ENCODE measurements around the gene SULT1A2.
"Not testable (repeated sequence)": the region's sequence is repeated elsewhere in the genome, so short reads cannot be mapped to it uniquely, and the experiment has no call there.

Gene SULT1A2

DNA sequence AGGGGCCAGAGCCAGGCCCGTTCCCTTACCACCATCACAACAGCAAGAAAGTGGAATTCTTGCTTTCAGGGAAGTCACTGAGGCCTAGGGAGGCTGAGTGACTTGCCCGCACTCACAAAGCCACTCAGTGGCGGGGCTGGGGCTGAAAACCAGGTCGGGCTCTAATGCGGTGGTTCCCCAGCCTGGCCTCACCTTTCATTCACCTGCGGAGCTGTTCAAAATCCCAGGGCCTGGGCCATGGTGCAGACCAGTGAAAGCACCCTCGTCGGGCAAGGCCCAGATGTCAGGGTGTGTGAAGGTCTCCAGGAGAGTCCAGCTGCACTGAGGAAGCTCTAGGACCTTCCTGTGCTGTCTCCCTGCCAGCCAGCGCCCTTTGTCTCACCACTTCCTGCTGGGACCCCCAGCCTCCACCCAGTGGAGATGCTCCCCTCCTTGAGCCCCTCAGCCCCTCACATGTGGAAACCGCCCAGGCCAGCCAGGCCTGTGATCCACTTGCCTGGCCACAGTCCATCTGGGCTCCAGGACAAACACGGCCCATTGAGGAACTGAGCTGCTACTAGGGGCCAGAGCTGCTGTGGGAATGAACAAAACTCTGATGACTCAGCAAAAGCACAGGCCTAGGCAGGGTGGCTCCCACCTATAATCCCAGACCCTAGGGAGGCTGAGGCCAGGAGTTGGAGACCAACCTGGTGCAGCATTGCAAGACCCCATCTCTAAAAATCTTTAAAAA, 12.2 kb upstream of the SULT1A2 start:
- peak in 1 of 2 experiments; percentile 20 for DNase-seq

DNA sequence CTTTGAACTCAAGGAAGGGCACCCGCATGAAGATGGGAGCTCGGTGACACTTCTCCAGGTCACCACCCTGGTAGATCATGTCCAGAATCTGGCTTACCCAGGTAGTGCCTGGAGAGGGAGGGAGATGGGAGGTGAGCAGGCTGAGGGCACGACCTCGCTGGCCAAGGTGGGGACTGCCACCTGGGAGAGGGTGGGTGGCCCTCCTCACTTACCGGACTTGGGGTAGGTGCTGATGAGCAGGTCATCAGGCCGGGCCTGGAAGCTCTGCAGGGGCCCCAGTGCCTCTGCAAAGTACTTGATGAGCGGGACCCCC, 11.6 kb upstream of the SULT1A2 start:
- peak in 1 of 2 experiments; percentile 18 for DNase-seq

DNA sequence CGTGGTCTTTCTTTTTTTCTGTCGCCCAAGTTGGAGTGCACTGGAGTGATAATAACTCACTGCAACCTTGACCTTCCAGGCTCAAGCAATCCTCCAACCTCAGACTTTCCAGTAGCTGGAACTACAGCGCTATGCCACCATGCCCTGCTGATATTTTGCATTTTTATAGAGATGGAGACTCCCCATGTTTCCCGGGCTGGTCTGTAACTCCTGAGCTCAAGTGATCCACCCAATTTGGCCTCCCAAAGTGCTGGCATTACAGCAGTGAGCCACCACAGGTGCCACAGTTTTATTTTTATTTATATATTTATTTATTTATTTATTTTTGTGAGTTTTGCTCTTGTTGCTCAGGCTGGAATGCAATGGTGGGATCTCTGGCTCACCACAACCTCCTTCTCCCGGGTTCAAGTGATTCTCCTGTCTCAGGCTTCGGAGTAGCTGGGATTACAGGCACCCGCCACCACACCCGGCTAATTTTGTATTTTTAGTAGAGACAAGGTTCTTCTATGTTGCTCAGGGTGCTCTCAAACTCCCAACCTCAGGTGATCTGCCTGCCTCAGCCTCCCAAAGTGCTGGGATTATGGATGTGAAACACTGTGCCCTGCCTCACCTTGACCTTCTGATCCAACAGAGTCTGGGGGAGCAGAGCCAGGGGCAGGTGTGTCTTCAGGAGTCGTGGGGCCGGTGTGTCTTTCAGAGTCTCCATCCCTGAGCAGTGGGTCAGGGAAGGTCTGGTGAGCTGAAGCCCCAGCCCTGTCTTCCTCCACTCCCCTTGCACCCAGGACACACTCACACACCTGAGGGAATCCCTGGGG, 11.0 kb upstream of the SULT1A2 start:
- not testable (repeated sequence) for DNase-seq

DNA sequence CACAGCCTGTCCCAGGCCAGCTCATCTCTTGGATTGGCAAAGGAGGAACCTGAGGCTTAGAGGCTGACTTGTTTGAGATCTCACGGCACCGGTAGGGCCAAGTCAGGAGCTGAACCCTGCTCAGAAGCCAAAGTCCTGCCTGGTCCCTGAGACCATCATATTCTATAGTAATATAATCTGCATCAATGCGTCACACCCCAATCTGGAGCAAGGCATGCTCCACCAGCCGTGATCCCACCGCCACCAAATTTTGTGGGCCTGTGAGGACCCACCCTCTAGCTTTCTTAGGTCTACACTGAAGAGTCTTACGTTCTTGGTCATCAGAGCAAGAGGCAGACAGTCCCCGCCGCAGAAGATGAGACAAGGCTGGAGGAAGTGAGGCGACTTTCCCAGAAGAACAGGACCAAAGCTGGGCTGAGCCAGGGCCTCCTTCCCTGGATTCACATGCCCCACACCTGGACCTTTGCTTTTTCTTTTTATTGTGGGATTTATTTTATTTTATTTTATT, 10.3 kb upstream of the SULT1A2 start:
- DNase-seq, result no peak

DNA sequence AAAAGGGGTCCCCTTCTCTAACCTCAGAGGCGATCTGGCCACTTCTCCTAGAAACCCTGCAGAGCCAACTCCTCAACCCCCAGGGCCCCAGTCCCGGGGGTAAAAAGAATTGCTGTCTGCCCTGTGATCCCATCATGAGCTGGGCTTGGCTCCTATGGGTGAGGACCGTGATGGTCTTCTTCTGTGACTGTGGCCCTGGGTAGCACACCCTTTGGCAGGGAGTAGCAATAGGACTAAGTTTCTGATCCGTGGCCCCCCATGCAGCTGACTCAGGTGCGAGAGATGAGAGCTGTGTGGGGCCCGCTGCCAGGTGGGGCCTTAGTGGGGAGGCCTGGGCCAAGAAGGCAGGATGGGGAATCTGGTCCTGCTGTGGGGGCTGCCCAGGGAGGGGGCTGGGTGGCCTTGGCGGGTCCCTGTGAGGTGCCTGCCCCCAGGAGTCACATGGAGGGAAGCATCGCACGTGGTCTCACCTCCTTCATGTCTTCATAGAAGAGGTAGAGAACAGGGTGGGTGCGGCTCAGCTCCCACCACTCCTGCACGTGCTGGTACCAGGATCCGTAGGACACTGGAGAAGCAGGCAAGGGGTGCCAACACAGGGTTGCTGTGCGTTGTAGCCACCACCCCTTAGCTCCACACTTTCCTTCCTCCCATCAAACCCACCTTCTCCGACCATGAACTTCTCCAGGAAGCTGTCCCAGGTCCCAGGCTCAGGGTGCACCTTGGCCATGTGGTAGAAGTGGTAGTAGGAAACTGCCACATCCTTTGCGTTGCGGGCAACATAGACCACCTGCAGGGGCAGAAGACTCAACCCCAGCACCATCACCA, 9.7 kb upstream of the SULT1A2 start:
- no peak for DNase-seq

DNA sequence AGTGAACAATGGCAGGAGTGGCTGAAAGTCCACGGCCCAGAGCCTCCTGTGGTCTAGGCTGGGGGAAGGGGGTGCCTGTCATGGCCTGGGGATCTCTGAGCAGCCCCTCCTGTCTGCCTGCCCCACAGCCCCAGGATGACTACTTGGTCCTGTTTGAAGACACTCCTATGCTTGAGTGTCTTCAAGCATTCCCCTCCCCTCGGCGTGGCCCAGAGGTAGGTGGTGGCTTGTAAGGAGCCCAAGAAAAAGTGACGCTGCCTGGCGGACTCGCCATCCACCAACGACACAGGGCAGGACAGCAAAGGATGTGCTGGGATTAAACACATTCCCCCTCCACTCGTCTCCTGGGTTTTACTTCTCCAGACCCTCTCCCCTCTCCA, 7.3 kb upstream of the SULT1A2 start:
- DNase-seq, result no peak

DNA sequence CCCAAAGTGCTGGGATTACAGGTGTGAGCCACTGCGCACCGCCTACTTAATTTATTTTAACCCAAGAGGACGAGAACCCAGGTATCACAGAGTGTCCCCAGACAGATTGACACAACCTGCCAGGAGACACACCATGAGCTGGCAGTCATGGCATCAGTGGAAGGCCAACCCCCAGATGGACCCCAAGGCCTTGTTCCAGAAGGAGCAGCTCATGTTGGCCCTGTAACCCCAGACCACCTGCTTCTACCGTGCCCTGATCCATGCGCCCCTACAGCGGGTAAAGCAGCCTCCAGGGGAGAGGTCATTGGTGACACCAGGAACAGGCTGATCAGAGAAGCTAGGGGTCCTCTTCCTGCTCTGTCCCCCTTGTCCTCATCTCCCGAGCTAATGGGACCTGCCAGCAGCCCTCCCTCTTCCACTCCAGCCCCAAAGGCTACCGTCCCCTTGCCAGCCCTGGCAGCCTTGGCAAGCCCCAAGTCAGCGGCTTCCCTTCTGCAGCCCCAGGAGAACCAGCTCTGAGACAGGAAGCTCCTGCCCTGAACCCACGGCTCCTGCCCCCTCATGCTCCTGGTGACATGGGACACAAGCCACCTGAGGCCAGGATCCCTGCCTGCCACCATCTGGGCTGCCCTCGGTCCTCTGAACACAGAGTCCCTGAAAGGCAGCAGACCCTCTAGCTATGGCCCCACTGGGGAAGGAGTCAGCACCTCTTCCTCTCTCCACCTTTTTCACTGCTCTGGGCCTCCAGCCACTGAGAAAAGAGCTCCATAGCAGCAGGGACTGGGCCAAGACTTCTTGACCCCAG, 6.7 kb upstream of the SULT1A2 start:
- no peak for DNase-seq

DNA sequence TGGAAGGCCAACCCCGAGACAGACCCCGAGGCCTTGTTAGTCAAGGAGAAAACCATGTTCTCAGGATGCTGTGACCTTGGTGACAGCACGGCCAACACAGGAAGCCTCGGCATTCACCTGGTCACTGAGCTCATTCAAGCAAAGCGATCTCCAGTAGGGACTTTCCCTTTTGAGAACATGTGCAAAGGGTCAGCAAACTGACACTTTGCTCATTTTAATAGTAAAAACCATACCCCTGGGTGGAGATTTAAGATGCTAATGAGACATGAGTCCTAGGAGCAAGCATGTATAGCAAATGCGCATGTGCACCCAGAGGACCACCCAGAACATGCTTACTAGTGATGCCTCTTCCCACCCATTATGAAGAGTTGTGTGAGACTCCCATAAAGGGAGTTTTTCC, 5.7 kb upstream of the SULT1A2 start:
- no peak for DNase-seq

DNA sequence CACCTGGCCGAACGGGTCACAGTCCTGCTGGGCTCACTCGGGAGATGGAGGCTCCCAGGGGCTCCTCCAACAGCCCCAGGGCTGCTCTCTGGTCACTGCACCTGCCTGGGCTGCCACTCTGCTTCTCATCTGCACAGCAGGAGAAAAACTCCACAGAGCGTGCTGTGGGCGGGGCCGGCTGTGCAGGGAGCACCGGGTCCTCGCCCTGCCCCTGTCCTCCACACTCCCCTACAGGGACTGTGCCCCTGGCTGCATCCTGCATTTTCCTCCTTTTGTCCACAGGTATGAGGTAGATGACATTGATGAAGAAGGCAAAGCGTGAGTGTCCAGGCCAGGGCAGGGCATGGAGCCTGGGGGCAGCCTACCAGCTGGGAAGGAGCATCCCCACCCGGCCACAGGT, 5.2 kb upstream of the SULT1A2 start:
- not testable (repeated sequence) for DNase-seq

DNA sequence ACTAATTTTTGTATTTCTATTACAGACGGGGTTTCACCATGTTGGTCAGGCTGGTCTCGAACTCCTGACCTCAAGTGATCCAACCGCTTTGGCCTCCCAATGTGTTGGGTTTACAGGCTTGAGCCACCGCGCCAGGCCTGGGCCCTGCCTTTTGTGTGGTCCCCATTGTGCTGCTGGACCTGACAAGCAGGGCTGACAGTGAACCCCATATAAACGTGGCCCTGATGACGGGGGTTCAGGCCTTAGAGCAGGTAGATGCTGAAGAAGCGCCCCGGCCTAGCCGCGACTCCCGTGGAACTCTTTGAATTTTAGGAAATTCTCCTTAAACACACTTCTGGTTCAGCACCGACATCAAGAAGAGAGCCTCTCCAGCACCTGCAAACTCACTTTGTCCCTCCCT, 4.7 kb upstream of the SULT1A2 start:
- not testable (repeated sequence) for DNase-seq

DNA sequence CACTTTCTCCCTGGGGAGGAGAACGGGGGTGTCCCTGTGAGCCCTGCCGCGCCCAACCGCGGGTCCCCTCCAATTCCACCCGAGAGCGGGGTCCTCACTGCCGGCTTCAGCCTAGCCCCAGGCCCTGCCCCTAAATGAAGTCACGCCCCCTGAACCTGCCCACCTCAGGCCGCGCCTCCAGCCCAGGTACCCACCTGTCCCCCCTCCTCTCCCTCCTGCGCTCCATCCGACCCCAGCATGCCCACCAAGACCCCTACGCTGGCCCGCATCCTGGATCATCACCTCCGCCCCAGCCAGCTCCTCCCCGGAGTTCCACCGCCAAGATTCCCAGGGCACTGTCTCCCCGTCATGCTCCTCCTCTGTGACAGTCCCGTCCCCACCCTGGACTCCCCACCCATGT, 4.1 kb upstream of the SULT1A2 start:
- not testable (repeated sequence) for DNase-seq

DNA sequence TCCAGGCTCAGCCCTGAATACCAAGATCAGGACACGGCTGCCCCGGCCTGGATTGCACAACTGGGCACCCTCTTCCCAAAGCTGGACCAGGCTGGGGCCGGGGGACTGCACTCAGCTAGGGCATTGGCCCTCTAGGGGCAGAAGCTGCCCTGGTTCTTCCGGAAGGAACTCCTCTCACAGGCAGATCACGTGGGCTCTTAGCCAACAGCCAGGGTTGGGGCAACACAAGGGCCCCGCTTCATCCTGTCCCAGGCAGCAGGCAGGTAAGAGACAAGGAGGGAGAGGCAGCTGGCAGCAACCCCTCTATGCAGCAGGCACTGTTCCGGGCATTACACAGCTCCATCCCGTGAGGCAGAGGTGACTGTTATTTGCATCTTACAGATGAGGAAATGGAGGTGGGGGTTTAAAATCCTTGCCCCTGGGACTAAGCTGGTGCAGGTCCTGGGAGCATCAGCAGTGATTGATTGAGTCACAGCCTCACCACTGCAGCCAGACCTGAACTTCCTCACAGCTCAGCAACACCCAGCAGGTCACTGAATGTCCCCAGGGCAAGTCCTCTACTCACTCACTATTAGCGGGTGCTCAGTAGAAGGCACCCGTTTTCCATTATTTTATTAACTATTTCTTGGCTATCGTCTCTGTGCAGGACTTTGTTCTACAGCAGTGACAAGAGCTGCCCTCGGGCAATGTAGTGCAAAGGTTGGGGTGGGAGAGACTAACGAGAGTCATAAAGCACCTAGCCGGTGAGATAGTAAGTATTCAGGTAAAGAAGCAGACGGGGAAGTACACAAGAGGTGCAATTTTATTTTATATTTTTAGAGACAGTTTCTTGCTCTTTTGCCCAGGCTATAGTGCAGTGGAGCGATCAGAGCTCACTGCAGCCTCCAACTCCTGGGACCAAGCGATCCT, 2.8 kb upstream of the SULT1A2 start:
- DNase-seq, result not testable (repeated sequence)

DNA sequence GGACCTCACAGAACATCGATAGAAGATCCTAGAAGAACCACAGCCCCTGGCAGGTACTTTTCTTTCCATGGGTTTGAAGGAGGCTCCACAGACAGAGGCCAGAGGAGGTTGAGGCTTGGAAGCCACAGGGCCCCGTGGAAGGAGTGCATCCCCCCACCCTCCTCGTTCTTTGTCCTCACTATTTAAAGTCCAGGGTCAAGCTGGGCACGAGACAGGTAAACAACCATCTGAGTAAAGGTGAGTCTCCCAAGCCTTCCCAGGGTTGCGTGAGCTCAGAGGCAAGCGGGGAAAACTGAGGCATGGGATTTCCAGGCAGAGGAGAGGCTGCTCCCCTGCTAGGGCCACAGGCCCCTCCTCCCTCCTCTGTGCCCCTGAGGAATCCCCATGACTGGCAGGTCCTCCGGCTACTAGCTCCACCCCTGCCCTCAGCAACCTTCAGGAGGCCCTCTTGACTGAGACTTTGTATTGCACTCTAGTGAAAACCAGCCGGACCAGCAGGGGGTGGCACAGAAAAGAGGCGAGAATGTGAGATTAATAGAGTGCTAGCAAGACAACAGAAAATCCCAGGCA, 927 bp upstream of the SULT1A2 start:
- no peak for DNase-seq

DNA sequence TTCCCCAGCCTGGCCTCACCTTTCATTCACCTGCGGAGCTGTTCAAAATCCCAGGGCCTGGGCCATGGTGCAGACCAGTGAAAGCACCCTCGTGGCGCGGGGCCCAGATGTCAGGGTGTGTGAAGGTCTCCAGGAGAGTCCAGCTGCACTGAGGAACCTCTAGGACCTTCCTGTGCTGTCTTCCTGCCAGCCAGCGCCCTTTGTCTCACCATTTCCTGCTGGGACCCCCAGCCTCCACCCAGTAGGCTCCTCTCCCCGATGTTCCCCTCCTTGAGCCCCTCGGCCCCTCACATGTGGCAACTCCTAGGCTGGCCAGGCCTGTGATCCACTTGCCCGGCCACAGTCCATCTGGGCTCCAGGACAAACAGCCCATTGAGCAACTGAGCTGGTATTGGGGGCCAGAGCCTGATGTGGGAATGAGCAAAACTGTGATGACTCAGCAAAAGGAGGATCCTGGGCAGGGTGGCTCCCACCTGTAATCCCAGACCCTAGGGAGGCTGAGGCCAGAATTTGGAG, 677 bp downstream of the SULT1A2 start:
- DNase-seq, result no peak

DNA sequence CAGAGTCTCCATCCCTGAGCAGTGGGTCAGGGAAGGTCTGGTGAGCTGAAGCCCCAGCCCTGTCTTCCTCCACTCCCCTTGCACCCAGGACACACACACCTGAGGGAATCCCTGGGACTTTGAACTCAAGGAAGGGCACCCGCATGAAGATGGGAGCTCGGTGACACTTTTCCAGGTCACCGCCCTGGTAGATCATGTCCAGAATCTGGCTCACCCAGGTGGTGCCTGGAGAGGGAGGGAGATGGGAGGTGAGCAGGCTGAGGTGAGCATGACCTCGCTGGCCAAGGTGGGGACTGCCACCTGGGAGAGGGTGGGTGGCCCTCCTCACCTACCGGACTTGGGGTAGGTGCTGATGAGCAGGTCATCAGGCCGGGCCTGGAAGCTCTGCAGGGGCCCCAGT, 1.4 kb downstream of the SULT1A2 start:
- not testable (repeated sequence) for DNase-seq

DNA sequence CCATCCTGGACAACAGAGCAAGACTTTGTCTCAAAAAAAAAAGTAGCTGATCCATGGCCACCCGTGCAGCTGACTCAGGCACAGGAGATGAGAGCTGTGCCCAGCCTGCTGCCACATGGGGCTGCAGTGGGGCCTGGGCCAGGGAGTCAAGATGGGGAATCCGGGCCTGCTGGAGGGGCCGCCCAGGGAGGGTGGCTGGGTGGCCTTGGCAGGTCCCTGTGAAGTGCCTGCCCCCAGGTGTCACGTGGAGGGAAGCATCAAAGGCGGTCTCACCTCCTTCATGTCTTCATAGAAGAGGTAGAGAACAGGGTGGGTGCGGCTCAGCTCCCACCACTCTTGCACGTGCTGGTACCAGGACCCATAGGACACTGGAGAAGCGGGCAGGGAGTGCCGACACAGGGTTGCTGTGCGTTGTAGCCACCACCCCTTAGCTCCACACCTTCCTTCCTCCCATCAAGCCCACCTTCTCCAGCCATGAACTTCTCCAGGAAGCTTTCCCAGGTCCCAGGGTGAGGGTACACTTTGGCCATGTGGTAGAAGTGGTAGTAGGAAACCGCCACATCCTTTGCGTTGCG, 3.8 kb downstream of the SULT1A2 start:
- no peak for DNase-seq

DNA sequence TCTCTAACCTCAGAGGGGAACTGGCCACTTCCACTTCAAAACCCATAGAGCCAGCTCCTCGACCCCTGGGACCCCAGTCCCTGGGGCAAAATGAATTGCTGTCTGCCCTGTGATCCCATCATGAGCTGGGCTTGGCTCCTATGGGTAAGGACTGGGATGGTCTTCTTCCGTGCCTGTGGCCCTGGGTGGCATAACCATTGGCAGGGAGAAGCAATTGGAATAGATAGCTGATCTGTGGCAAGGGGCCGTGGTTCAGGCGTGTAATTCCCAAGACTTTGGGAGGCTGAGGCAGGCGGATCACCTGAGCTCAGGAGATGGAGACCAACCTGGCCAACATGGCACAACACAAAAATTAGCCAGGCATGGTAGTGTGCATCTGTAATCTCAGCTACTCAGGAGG, 4.3 kb downstream of the SULT1A2 start:
- no peak for DNase-seq

DNA sequence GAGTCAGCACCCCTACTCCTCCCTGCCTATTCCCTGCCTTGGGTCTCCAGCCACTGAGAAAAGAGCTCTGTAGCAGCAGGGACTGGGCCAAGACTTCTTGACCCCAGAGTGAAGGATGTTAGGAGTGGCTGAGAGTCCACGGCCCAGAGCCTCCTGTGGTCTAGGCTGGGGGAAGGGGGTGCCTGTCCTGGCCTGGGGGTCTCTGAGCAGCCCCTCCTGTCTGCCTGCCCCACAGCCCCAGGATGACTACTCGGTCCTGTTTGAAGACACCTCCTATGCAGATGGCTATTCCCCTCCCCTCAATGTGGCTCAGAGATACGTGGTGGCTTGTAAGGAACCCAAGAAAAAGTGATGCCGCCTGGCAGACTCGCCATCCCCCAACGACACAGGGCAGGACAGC, 5.5 kb downstream of the SULT1A2 start:
- DNase-seq, result no peak

DNA sequence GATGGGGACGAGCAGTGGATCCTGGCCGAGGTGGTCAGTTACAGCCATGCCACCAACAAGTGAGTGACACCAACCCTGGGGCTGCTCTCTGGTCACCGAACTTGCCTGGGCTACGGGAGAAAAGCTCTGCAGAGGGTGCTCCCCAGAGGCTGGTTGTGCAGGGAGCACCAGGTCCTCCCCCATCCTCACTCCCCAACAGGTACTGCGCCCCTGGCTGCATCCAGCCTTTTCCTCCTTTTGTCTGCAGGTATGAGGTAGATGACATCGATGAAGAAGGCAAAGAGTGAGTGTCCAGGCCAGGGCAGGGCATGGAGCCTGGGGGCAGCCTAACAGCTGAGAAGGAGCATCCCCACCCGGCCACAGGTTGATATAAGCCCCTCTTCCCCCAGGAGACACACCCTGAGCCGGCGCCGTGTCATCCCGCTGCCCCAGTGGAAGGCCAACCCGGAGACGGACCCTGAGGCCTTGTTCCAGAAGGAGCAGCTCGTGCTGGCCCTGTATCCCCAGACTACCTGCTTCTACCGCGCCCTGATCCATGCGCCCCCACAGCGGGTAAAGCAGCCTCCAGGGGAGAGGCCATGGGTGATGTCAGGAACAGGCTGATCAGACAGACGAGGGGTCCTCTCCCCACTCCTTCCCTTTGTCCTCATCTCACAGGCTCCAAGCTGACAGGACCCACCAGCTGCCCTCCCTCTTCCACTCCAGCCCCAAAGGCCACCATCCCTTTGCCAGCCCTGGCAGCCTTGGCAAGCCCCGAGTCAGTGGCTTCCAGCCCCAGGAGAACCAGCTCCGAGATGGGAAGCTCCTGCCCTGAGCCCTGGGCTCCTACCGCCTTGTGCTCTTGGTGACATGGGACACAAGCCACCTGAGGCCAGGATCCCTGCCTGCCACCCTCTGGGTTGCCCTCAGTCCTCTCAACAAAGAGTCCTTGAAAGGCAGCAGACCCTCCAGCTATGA, 6.2 kb downstream of the SULT1A2 start:
- no peak for DNase-seq
